Motor neuron (in vitro differentiated cells): ENCODE measurements around the gene FTO. TPM values are rescaled to one million over a fixed set of nuclear protein-coding genes. Genes with fewer than 3 reads are reported as not detected.
"Not testable (repeated sequence)": the region's sequence is repeated elsewhere in the genome, so short reads cannot be mapped to it uniquely, and the experiment has no call there.

Experiments
- ATAC-seq, 8 experiments: fragments of 200-7000 bp; cut with Tn5 transposase; replicated peaks in 6 of 8; 2 replicates each; pipeline ENCODE4 v1.8.0; 2021; ENCODE audit warnings: mild to moderate bottlenecking in 8 of 8, moderate library complexity in 8 of 8
- H3K27ac ChIP-seq, 2 donors: fragments of 250-450 bp; sonication (Bioruptor Pico); 2 replicates each; pipeline ENCODE4 v1.9.0; 2021; ENCODE audit warnings: antibody characterized with exemption in 2 of 2, mild to moderate bottlenecking in 2 of 2, moderate library complexity in 1 of 2
- H3K4me1 ChIP-seq, 2 donors: fragments of 250-450 bp; sonication (Bioruptor Pico); replicated peaks in 1 of 2; 2 replicates each; pipeline ENCODE4 v1.6.1; 2021; ENCODE audit warnings: antibody characterized with exemption in 2 of 2, mild to moderate bottlenecking in 2 of 2, moderate library complexity in 1 of 2
- H3K4me3 ChIP-seq, 5 donors: fragments of 250-450 bp; sonication (Bioruptor Pico); 2 replicates each; pipeline ENCODE4 v1.9.0; 2021; ENCODE audit warnings: antibody characterized with exemption in 5 of 5, mild to moderate bottlenecking in 5 of 5, moderate library complexity in 4 of 5
- WGBS, 10 experiments: fragments of 450-650 bp; shearing (Covaris generic); methylation state at CpG; one replicate each; pipeline ENCODE4 v1.0.0; 2022; 5-methylcytosine and 5-hydroxymethylcytosine counted together
- in situ Hi-C, 9 experiments: fragments of 400-800 bp; cut with MboI; loops; one replicate each; pipeline ENCODE4 v1.15.0; 2021; ENCODE audit warnings: low sequenced_read_pairs in 9 of 9, low pct_unique_long_range_greater_than_20kb in 2 of 9; ENCODE audit not compliant: unreplicated experiment in 9 of 9
- total RNA-seq, 8 experiments: library from RNA; unstranded; fragments of 300-600 nt; gene quantifications; 2 replicates each; pipeline versions ENCODE4 v1.2.3 to v1.2.4, GENCODE V29; 2022

Gene FTO
- total RNA-seq, 8 experiments from 2014 or later = 73.8 to 143 (median 112) TPM

DNA sequence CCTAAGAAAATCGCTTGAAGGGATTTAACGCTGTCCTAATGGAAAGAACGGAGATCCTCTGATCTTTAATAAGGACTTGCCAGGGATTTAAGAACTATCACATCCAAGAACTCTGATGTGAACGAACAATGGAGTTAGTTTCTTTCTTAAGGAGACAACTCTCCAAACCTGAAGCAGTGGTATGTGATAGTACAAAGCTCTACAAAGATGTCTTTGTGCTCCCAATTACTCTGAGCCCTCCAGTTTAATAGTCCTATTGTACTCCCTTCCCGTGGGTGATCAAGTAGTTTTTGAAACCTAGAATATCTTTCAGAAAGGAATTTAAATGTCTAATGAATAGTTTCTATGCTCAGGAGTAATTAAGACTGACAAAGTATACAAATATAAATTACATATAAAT lies 123.8 kb downstream of the FTO start:
- H3K27ac ChIP-seq = no peak overlapping the region
- 0 to 90% (median 57%) methylated on average over 2 to 5 of the region's 5 CpGs for WGBS, 10 experiments

DNA sequence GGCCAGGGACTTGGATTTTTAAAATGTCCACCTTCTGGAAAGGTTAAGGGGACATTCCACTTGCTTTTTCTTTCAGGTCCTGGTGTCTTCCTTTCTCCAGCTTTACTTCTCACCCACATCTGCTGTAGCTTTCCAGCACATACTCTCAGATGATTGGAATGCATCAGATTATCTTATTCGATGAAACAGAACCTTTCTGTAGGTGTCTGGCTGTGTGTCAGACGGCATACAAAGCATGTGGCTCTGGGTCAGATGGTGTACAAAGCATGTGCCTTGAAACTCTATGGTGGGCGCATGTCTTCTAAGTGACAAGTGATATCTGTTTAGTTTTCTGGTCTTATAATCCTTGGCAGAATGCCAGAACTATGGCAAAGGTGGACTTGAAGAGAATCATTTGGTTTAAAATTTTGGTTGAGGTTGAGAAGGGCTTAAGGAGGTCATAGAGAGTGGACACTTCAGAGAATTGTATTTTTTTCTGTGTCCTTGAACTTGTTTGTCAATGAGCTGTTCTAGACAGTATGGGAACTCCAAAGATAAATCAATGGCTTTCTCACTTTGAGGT lies 125.3 kb downstream of the FTO start:
- Histone ChIP-seq H3K27ac (no peak overlapping the region), H3K4me1 (no peaks in the 10 kb centered on the region), H3K4me3 (no peak overlapping the region)
- WGBS, 10 experiments = 15 to 100% (median 92%) methylated on average over 1 to 3 of the region's 3 CpGs; no CpG with 5 or more reads in 2 of the 10 experiments
- ATAC-seq = peak in 1 of 8 experiments; percentile 51
- in situ Hi-C loops = no loop called here

More for the DNA sequence above, 123.8 kb downstream of the FTO start:
- Histone ChIP-seq H3K4me1 (peaks cover 0 to 4% of the 10 kb centered on the region in 2 donors), H3K4me3 (no peak overlapping the region)
- ATAC-seq = no peak
- in situ Hi-C loops = no loop called here

DNA sequence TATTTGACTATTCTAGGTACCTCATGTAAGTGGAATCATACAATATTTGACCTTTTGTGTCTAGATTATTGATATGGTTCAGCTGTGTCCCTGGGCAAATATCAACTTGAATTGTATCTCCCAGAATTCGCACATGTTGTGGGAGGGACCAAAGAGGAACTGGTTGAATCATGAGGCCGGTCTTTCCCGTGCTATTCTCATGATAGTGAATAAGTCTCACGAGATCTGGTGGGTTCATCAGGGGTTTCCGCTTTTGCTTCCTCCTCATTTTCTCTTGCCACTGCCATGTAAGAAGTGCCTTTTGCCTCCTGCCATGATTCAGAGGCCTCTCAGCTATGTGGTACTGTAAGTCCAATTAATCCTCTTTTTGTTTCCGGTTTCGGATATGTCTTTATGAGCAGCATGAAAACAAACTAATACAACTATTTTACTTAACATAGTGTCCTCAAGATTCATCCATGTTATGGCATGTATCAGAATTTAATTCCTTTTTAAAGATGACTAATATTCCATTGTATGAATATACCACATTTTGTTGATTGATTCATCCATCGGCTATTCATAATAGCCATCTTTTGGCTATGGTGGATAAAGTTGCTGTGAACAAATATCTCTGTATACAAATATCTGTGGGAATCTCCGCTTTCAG lies 129.1 kb downstream of the FTO start:
- in situ Hi-C loops = no loop called here
- Histone ChIP-seq H3K4me1 (no peaks in the 10 kb centered on the region), H3K27ac (no peak overlapping the region), H3K4me3 (no peak overlapping the region)
- no peak for ATAC-seq
- 90 to 100% (median 100%) methylated on average over 2 to 8 of the region's 9 CpGs for WGBS, 10 experiments

DNA sequence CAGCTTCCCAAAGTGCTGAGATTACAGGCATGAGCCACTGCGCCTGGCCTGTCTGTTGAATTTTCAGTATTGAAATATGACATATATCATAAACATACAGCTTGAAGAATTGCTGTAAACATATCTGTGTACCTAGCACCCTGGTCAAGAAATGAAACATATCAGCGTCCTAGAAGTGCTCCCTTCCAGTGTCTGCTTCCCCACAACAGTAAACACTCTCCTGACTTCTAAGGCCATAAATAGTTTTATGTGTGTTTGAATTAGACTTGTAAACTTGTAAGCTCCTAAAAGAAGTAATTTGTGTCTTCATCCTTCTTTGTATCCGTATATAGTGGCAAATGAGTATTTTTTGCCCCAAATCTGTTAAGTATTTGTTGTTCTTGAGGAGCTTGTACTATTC lies 132.2 kb downstream of the FTO start:
- 72 to 100% (median 88%) methylated on average over 1 to 3 of the region's 3 CpGs; no CpG with 5 or more reads in 1 of the 10 experiments for WGBS, 10 experiments
- no peak for ATAC-seq
- in situ Hi-C loops = no loop called here
- no peak overlapping the region for H3K27ac ChIP-seq
- H3K4me3 ChIP-seq = no peak overlapping the region
- H3K4me1 ChIP-seq = no peaks in the 10 kb centered on the region

GRCh38 chr16:53836680-53837079 lies 132.7 kb downstream of the FTO start:
- 93 to 100% (median 100%) methylated on average over 1 to 3 of the region's 3 CpGs; no CpG with 5 or more reads in 1 of the 10 experiments for WGBS, 10 experiments
- in situ Hi-C loops = no loop called here
- no peak for ATAC-seq
- Histone ChIP-seq H3K4me1 (no peaks in the 10 kb centered on the region), H3K27ac (no peak overlapping the region), H3K4me3 (no peak overlapping the region)

DNA sequence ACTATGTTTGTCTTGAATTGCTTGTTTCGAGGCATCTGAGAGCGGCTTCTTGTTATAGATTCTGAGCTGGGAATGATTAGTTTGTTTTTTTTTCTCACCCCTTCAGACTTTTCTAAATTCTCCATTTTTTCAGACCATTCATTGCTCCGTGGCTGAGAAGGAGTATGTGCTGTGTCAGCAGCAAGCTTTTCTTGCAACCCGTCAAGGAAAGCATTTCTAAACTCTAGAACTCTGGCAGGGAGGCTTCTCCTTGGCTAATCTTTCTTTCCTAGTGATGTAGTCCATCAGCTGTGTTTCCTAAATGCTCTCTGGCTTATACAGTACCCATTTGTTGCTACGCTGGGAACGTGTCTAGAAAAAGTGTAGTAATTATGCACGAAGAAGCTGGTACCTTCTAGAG lies 133.5 kb downstream of the FTO start:
- in situ Hi-C loops = no loop called here
- WGBS, 10 experiments = 52 to 97% (median 81%) methylated on average over 2 to 7 of the region's 7 CpGs
- no peak for ATAC-seq
- no peak overlapping the region for H3K27ac ChIP-seq
- H3K4me3 ChIP-seq = no peak overlapping the region
- H3K4me1 ChIP-seq = no peaks in the 10 kb centered on the region

- Histone ChIP-seq H3K4me1 (no peaks in the 10 kb centered on the region), H3K4me3 (no peak overlapping the region), H3K27ac (no peak overlapping the region)
- ATAC-seq = no peak
- in situ Hi-C loops = no loop called here
- WGBS, 10 experiments = 86 to 100% (median 98%) methylated on average over 1 to 2 of the region's 2 CpGs; no CpG with 5 or more reads in 2 of the 10 experiments
Observed at GRCh38 chr16:53839150-53839549, 135.2 kb downstream of the FTO start.

- H3K4me3 ChIP-seq = no peak overlapping the region
- ATAC-seq = peak in 2 of 8 experiments; percentile 41 to 65
- WGBS, 10 experiments = 40 to 100% (median 82%) methylated on average over 1 to 4 of the region's 4 CpGs
- in situ Hi-C loops = no loop called here
- no peak overlapping the region for H3K27ac ChIP-seq
- H3K4me1 ChIP-seq = no peaks in the 10 kb centered on the region
Observed at GRCh38 chr16:53840456-53840855, 136.5 kb downstream of the FTO start.

GRCh38 chr16:53841884-53842283 lies 137.9 kb downstream of the FTO start:
- in situ Hi-C loops = no loop called here
- Histone ChIP-seq H3K27ac (no peak overlapping the region), H3K4me3 (no peak overlapping the region), H3K4me1 (no peaks in the 10 kb centered on the region)
- ATAC-seq = no peak
- 6 to 100% (median 84%) methylated on average over 1 to 2 of the region's 2 CpGs; no CpG with 5 or more reads in 1 of the 10 experiments for WGBS, 10 experiments

- no peaks in the 10 kb centered on the region for H3K4me1 ChIP-seq
- H3K27ac ChIP-seq = no peak overlapping the region
- in situ Hi-C loops = no loop called here
- no peak for ATAC-seq
- no peak overlapping the region for H3K4me3 ChIP-seq
- WGBS, 10 experiments = 80 to 100% (median 100%) methylated on average over 1 of the region's 1 CpG; no CpG with 5 or more reads in 1 of the 10 experiments
Observed at GRCh38 chr16:53843084-53843483, 139.1 kb downstream of the FTO start.

DNA sequence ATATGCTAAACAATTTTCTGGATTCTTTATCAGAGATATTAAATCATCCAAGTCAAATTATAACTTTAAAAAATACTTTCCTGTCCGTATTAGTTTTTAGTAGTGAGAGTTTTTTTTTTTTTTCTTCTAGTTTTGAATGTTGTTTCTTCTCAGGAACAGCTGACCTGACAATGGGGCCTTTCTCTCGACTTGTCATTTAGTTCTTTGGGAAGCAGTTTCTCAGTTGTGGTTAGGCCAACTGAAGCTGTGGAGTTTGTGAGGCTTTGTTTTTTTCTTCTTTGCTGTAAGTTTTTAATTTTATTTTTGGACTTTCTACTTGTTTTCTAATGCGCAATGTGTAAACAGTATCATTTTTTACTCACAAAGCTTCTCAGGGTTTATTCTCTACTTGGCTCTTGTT lies 140.8 kb downstream of the FTO start:
- Histone ChIP-seq H3K4me3 (no peak overlapping the region), H3K4me1 (no peaks in the 10 kb centered on the region), H3K27ac (no peak overlapping the region)
- in situ Hi-C loops = no loop called here
- no peak for ATAC-seq
- 61 to 100% (median 78%) methylated on average over 1 to 3 of the region's 3 CpGs for WGBS, 10 experiments

- H3K4me3 ChIP-seq, in situ Hi-C loops, ATAC-seq, H3K27ac ChIP-seq, H3K4me1 ChIP-seq: not testable (repeated sequence)
- 87 to 100% (median 95%) methylated on average over 2 to 5 of the region's 5 CpGs; no CpG with 5 or more reads in 2 of the 10 experiments for WGBS, 10 experiments
Observed at GRCh38 chr16:53846549-53846948, 142.6 kb downstream of the FTO start.

DNA sequence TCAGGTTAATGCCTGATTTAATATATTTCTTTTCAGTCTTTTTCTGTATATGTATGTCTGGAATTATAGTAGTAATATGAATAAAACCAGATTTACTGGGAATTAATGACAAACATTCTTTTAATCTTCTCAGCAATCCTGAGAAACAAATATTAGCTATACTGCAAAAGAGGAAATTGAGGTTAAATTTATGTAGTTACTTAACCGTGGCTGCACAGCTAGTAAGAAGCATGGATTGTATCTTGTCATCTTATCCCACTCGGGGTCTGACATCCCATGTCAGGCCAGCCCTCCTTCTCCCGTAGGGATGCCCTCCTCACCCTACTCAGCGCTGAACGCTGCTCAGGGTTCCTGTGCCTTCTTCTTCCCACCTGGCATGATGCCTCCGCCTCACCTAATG lies 143.0 kb downstream of the FTO start:
- ATAC-seq = no peak
- Histone ChIP-seq H3K4me3 (no peak overlapping the region), H3K4me1 (no peaks in the 10 kb centered on the region), H3K27ac (no peak overlapping the region)
- 57 to 100% (median 88%) methylated on average over 1 to 6 of the region's 6 CpGs for WGBS, 10 experiments
- in situ Hi-C loops = no loop called here
